Effector CD8-positive, alpha-beta T cell (primary cell): ENCODE data around the gene CDYL.

ENCODE experiments used
- DNase-seq: peaks from one replicate; lab custom pipeline; 2025; lab: John Stamatoyannopoulos, UW
- total RNA-seq, 4 experiments: gene quantifications; one replicate each; lab custom pipeline; 2026; lab: John Stamatoyannopoulos, UW

CDYL gene, protein sequence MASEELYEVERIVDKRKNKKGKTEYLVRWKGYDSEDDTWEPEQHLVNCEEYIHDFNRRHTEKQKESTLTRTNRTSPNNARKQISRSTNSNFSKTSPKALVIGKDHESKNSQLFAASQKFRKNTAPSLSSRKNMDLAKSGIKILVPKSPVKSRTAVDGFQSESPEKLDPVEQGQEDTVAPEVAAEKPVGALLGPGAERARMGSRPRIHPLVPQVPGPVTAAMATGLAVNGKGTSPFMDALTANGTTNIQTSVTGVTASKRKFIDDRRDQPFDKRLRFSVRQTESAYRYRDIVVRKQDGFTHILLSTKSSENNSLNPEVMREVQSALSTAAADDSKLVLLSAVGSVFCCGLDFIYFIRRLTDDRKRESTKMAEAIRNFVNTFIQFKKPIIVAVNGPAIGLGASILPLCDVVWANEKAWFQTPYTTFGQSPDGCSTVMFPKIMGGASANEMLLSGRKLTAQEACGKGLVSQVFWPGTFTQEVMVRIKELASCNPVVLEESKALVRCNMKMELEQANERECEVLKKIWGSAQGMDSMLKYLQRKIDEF
- total RNA-seq = 39.4 to 75.0 (median 68.8) reads per million in 4 experiments

- peak; percentile 78 for DNase-seq
Observed at GRCh38 chr6:4776131-4776492, at the start of gene CDYL. Gene CDYL (plus strand): TSS chr6:4776404. CDS start chr6:4776784, 380 bp downstream.

DNA sequence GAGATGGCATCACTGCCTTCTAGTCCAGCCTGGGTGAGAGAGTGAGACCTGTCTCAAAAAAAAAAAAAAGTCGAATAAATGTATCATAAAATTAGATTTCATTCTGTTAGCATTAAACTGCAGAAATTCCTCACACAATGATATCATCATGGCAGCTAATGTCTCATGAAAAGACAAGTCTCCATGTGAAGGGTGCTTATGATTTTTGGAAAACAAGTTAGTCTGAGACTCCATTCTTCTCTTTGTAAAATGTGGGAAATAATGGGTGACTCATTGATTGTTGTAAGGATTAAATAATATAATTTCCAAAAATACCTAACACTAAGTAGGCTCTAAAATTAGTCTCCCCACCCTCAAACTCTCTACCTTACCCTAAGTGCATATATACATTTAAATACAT, 49.6 kb upstream of the CDYL start:
- no peak for DNase-seq

DNA sequence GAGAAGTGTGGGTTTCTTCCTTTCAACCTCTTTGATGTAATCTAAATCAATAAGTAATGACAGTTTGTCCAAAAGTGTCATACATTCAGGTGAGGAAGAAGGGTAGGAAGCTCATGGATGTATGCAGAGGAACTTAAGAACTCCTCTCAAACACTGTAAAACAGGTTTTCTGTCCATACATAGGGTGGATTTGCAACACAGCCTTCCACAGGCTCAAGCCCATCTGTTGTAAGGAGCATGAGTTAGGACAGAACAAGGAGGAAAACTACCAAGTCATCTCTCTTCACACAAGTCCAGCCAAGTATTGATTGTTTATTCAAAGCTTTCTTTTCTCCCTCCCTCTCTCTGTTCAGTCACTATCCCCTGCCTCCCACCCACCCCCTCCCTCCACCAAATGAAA, 49.0 kb upstream of the CDYL start:
- no peak for DNase-seq

GRCh38 chr6:4727671-4728435, 48.4 kb upstream of the CDYL start:
- DNase-seq = no peak

DNA sequence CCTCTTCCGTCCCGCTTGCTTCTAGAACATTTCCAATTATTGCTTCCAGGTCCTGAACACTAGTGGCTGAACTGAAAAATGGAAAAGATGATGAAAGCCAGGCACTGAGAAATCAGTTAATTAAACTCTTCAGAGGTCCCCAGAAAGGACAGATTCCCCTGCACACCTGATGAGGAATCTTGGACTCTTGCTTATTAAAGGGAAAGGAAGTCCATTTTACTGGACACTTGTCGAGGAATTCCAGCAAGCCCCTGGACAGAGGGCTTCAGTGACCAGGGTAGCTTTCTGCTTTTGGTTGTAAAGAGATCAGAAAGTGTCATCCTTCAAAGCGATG, 47.8 kb upstream of the CDYL start:
- no peak for DNase-seq

- DNase-seq = no peak
Observed at GRCh38 chr6:4728926-4729325, 47.3 kb upstream of the CDYL start.

DNA sequence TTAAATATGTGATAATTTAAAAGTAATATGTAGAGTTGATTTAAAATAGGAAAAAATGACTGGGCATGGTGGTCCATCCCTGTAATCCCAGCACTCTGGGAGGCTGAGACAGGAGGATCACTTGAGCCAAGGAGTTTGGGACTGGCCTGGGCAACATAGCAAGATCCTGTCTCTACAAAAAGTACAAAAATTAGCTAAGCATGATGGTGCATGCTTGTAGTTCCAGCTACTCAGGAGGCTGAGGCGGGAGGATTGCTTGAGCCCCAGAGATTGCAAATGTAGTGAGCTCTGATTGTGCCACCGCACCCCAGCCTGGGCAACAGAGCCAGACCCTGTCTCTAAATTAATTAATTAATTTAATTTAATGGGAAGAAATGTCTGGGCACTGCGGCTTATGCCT, 44.2 kb upstream of the CDYL start:
- DNase-seq = no peak

DNA sequence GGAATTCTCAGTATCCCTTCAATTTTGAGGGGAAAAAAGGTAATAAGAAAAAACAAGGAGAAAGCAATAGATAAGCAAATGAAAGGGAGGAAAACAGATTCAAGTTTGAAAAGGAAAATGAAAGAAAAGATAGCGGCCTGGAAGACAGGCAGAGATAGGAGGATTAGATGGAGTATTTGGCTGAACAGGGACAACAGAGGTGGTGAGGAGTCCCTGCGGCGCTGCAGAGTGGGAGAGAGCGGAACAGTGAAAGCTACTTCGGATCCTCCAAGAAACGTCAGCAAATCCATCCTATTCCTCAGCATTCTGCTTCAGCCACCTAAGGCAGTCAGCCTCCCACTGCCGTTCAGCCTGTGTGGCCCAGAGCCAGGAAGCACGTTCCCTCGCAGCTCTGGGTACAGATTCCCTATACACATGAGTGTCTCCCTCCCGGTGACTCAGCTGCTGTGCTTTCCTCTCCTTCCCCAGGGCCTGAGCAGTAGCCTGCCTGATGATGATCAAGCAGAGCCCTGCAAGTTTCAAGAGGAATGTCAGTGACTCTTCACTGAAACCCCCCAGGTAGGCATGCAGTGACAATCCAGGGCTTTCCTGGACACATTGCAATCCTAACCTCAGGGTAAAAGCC, 43.4 kb upstream of the CDYL start:
- no peak for DNase-seq

DNA sequence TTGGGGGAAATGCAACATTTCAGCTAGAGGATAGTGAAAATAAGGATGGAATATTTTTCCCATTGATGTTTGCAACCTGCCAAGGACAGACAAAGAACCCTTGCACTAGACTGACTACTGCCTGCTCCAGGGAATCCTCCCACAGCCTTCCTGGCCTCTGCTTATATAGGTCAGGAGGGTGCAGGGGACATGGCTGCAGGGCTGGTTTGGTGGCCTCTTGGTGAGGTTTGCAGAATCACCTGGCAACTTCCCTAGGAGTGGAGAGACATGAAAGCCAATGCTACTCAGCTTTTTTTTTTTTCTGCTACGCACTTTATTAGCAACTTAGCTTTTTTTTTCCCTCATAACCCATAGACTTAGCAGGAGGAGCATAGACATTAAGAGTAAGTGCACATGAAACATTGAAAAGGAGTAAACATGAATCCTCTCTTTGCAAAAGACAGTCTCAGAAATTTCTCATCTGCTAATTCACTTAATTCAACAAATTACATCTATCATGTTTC, 39.8 kb upstream of the CDYL start:
- DNase-seq = no peak

GRCh38 chr6:4740032-4740431, 36.2 kb upstream of the CDYL start:
- no peak for DNase-seq

- DNase-seq = no peak
Observed at GRCh38 chr6:4743062-4743461, 33.1 kb upstream of the CDYL start.

DNA sequence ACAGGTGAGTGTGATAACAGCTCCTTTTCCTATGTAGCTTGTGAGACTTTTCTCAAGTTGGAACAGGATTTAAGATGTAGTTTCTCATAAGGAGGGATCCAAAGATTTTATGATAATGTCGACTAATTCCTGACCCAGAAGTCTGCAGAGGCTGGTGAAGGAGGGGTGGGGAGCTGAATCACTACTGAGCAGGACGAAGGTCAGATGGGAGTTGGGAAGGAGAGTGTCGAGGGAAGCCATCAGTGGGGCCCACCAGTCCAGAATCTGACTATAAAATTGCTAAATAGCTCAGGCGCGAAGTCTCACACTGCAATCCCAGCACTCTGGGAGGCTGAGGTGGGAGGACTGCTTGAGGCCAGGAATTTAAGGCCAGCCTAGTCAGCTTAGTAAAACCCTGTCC, 32.3 kb upstream of the CDYL start:
- DNase-seq = no peak

- DNase-seq = no peak
Observed at GRCh38 chr6:4747588-4747987, 28.6 kb upstream of the CDYL start.

GRCh38 chr6:4751823-4752464, 24.3 kb upstream of the CDYL start:
- no peak for DNase-seq

DNA sequence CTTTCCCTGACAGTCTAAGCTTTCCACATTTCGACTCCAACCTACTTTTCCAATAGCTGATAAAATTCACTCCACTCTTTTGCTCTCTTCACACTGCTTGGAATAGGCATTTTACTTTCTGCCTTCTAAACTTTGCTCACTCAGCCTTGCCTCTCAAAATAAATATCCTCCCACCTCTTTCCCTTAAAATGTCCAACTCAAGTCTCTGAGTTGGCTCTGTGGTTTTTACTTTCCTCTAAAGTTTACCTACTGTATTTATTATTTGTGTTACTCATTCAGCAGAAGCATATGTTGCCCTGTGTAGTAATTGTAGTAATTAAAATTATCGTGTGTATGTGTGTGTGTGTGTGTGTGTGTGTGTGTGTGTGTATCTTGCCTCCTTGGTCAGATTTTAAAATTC, 20.0 kb upstream of the CDYL start:
- no peak for DNase-seq

DNA sequence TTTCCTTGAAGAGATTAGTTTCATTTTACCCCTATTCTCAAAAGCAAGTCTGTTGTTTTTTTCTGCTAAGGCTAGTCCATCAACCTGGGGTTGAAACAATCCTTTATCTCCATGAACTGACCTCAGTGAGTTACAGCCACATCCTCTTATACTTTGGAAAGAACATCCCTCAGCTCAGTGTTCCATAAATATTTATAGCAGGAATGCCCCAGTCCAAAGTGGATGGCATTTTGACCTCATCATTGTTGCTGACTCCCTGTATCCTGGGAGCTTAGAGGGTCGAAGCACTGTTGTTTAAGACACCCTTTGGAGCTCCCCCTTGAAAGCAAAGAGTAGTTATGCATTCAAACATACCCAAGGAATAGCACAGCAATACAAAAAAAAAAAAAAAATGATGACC, 16.2 kb upstream of the CDYL start:
- no peak for DNase-seq

- DNase-seq = no peak
Observed at GRCh38 chr6:4760773-4761172, 15.4 kb upstream of the CDYL start.

DNA sequence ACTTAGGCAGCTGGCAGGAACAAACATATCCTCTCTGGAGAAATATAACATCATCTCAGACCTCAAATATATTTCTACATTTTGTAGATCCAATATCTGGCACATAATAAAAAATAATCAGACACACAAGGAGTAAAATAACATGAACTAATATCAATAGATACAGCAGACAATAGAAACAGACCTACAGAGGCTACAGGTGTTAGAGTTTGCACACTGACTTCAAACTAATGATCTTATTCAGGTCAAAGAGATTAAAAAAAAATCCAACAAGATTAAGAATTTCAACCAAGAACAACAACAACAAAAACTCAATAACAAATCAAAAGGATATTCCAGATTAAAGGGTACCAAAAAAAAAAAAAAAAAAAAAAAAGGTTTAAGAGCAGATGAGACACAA, 13.9 kb upstream of the CDYL start:
- DNase-seq = no peak

DNA sequence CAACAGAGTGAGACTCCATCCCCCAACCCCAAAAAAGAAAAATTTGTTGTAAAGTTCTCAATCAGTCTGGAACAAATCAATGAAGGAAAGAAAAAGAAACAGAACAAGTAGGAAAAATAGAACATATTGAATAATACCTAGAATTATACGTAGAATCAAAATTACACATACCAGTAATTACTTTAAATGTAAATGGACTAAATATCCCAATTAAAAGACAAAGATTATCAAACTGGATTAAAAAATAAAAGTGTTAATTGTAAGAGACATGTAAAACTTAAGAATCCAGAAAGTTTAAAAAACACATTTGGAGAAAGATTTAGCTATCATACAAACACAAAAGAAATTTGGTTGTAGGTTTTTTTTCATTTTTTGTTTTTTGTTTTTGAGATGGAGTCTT, 12.3 kb upstream of the CDYL start:
- DNase-seq = no peak

DNA sequence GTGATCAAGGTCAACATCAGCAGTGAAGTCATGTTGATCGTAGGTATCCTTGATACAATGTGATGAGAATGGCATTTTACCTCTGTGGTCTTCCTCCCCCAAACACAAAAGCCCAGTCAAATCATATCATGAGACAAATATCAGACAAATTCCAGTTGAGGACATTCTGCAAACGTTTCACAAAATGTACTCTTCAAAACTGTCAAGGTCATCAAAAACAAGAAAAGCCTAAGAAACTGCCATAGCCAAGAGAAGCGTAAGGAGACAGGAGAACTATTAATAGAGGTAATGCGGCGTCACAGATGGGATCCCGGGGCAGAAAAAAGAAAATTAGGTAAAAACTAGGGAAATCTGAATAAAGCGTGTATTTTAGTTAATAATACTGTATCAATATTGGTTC, 7.4 kb upstream of the CDYL start:
- DNase-seq = no peak

- DNase-seq = no peak
Observed at GRCh38 chr6:4772750-4773149, 3.5 kb upstream of the CDYL start.

DNA sequence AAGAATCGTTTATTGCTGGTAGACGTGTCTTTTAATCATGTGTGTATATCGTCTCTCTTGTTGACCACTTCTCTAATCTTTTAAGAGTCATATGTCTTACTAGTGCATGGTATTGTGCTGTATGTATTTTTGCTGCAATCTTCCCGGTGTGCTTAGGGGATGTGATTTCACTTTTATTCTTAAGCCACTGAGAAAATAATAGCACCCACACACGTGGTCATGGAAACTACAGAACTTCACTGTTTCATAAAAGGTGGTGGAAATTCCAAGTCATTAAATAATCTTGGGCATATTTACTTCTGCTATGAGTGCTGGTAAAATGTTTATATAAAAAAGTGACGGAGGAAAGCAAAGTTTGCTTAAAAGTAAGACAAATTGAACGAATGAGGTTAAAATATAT, 3.0 kb upstream of the CDYL start:
- no peak for DNase-seq
